Esophagus muscularis mucosa (tissue), 4 donors: Measurements from ENCODE around the gene OLAH.

Experiments used
- EP300 ChIP-seq: sonication (generic); formaldehyde crosslinking; IDR thresholded peaks from one replicate; pipeline ENCODE4 v1.6.1; 2017; ENCODE audit warnings: antibody characterized with exemption
- POLR2A ChIP-seq: fragments of 450-650 bp; IDR thresholded peaks from one replicate; pipeline ENCODE4 v1.6.1; 2017; ENCODE audit warnings: antibody characterized with exemption, moderate library complexity, mild to moderate bottlenecking, low read depth
- POLR2AphosphoS5 ChIP-seq, 2 donors: sonication (generic); formaldehyde crosslinking; IDR thresholded peaks; one replicate each; pipeline ENCODE4 v1.6.1; 2017; ENCODE audit warnings: antibody characterized with exemption in 2 of 2
- TF ChIP-seq, protein P1 (sequence below), 3 experiments: fragments of 200-600 bp in 2 of 3; fragments of 450-650 bp in 1 of 3; sonication (generic) in 2 of 3; IDR thresholded peaks; one replicate each; pipeline ENCODE4 v1.5.1; 2017 to 2019; ENCODE audit warnings: antibody characterized with exemption in 3 of 3, mild to moderate bottlenecking in 2 of 3, moderate library complexity in 1 of 3

DNA sequence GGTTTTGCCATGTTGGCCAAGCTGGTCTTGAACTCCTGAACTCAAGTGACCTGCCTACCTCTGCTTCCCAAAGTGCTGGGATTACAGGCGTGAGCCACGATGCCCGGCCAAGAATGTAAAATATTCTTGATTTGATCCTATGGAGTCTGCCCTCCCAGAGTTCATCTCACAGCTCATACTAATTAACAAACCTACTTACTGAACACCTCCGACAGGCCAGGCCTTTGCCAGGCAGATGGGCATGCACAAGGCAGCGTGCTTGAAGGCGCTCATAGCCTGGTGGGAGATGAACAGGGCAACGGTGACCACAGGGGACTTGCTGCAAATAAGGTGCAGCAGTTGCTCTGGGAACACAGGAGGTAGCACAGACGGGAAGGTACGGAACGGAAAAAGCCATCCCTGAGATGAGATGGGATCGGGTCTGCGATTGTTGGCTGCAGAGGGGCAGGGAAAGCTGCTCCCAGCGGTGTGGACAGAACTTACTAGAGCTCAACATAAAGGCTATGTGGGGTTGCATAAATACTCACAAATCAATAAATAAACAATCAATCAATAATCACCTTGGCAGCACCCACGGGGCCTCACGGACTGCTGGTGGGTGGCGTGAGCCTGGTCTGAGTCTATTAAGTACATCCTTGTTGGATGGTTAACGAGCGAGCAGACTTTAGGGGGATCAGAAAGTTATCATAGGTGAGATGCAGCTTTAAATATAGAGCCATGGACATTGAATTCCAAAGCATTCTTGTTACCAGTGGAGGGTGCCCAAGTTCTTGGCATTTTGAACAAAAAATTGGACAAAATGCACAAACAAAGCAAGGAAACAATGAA, 40.1 kb downstream of the OLAH start:
- TF ChIP-seq POLR2A (no peak), POLR2AphosphoS5 (IDR thresholded peaks at IDR 0.05) (no peak), EP300 (no peak)
- TF ChIP-seq, protein P1, sequence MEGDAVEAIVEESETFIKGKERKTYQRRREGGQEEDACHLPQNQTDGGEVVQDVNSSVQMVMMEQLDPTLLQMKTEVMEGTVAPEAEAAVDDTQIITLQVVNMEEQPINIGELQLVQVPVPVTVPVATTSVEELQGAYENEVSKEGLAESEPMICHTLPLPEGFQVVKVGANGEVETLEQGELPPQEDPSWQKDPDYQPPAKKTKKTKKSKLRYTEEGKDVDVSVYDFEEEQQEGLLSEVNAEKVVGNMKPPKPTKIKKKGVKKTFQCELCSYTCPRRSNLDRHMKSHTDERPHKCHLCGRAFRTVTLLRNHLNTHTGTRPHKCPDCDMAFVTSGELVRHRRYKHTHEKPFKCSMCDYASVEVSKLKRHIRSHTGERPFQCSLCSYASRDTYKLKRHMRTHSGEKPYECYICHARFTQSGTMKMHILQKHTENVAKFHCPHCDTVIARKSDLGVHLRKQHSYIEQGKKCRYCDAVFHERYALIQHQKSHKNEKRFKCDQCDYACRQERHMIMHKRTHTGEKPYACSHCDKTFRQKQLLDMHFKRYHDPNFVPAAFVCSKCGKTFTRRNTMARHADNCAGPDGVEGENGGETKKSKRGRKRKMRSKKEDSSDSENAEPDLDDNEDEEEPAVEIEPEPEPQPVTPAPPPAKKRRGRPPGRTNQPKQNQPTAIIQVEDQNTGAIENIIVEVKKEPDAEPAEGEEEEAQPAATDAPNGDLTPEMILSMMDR (IDR thresholded peaks at IDR 0.05), result no peak
